Activated CD4-positive, alpha-beta T cell treated with anti-CD3 and anti-CD28 coated beads for 1 hour (primary cell): ENCODE data around the gene LRRC47.
"Not testable (repeated sequence)": the region's sequence is repeated elsewhere in the genome, so short reads cannot be mapped to it uniquely, and the experiment has no call there.

Experiments used
- DNase-seq: peaks from one replicate; pipeline ENCODE4 v3.0.0-alpha.2; 2020

Gene LRRC47

DNA sequence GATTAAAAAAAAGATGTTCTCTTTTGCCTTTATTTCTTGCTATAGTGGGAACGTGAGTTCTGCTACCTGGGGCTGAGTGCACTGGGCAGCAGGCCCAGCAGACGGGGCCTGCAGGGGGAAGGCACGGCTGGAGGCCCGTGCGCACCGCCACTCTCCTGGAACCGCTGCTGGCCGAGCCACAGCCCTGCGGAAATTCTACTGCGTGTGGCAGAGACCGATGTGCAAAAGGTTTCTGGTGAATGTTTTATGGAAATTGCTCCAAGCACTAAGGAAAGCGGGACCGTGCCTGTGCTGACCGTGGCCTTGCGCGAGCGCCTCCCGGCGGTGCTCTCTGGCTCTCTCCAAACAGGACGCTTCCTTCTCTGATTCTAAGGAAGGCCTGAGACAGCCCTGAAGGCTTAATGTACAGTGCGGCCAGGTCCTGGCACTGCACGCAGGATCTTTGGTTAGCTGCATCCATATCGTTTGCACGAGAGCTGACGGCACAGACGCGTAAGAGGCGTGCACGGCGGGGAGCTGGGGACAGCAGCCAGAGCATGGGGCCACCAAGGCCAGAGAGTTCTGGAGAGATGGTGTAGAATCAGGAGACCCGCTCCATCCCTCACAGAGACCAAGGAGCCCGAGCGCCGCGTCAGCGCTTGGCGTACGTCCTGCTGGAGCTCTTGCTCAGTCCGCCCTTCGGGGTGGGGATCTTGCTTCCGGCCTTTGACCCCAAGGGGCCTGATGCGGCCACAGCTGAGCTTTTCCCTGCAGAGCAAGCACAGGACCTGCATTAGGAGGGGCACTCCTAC is 18.7 kb upstream of the LRRC47 start:
- DNase-seq: no peak

DNA sequence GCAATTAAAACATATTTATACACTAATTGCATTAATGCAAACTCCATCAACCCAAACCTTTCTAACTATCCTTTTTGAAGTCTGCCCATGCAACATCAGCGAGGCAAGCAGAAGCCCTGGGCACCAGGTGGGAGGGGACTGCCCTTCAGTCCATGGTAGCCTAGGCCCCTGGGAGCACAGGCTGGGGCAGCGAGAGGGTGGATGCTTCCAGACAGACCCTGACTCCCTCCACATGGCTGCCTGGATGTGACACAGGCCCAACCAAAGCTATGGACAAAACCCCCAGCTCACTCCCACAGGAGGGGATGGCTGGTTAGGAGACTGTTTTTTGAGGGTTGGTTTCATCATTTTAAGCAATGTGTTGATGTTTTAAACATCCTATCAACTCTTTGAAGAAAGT is 17.8 kb upstream of the LRRC47 start:
- DNase-seq: no peak

DNA sequence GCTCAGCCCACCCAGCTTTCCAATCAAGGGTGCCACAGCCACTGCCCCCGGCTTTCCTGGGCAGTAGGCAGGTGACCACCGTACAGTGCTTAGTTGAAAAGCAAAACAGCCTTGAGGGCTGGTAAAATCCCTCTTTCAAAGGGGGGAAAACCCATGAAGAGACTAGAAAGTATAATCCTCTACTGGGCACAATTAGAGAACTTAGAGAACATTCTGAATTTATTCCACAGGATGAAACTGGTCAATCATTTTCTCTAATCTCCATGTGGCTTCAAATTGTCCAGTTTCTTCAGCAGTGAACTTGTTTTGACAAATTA is 15.3 kb upstream of the LRRC47 start:
- DNase-seq: no peak

DNA sequence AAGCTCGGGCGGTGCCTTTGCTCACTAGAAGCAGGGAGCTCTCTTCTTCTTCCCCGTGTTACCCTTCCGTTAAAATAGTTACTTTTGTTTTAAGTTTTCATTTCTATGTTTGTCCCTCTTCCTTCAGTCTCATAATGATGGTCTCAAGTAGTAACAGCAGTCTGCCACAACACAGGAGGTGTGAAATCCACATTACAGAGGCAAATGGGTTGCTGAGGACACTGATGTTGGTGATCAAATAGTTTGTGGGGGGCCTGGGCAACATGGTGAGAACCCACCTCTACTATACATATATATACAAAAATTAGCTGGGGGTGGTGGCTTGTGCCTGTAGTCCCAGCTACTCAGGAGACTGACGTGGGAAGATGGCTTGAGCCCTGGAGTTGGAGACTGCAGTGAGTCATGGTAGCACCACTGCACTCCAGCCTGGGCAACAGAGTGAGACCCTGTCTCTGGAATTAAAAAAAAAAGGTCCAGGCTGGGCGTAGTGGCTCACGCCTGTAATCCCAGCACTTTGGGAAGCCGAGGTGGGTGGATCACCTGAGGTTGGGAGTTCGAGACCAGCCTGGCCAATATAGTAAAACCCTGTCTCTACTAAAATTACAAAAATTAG is 14.0 kb upstream of the LRRC47 start:
- not testable (repeated sequence) for DNase-seq

DNA sequence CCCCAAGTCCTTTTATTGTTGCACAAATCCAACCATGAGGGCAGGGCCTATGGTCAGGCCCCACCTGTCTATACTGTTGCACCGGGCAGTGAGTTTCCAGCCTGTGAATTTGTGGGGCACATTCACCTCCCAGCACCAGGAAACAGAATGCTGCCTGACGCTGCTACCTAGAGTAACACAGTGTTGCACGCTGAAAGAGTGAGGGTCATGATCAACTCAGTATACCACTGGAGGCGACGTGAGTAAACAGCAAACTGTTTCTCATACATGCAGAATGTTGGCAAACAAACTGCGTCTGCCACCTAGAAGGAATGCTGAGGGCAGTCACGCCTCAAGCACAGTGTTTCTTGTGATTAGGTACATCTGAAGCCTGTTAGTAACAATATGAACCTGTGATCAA is 13.4 kb upstream of the LRRC47 start:
- no peak for DNase-seq

DNA sequence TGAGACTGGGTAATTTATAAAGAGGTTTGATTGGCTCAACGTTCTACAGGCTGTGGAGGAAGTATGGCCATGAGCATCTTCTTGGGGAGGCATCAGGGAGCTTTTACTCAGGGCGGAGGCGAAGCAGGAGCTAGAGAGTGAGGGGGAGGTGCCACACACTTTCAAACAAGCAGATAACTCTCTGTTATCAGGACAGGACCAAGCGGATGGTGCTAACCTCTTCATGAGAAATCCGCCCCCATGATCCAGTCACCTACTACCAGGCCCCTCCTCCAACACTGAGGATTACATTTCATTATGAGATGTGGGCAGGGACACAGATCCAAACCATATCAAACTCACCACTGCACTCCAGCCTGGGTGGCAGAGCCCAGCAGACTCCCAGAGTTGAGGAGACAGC is 11.5 kb upstream of the LRRC47 start:
- DNase-seq: no peak

DNA sequence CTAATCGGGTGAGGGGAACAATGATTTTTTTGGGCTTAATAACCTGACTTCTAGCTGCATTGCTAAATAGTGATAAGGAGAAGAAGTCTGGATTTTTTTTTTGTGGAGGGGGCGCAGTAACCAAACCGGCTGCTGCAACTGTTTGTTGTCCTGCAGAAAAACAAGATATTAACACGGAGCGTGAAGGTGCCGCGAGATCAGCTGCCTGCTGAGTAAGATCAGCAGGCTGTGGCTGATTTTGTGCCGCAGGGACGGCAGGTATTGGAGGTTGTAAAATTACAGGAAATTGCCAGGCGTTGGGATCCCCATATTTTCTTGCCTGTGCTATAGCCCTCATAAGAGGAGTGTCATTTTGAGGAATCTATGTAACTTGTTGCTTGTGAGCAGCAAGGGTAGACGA is 8.7 kb upstream of the LRRC47 start:
- DNase-seq: no peak

DNA sequence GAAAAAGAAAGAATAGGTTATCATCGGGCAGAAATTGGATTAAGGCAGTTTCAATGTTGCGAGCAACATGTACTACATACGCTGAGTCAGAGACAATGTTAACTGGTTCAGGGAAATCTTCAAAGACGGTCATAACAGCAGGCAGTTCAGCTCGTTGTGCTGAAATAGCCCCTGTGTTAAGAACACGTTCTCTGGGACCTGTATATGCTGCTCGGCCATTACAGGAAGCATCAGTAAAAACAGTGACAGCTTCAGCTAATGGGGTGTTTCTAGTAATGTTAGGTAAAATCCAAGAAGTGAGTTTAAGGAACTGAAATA is 8.3 kb upstream of the LRRC47 start:
- not testable (repeated sequence) for DNase-seq

DNA sequence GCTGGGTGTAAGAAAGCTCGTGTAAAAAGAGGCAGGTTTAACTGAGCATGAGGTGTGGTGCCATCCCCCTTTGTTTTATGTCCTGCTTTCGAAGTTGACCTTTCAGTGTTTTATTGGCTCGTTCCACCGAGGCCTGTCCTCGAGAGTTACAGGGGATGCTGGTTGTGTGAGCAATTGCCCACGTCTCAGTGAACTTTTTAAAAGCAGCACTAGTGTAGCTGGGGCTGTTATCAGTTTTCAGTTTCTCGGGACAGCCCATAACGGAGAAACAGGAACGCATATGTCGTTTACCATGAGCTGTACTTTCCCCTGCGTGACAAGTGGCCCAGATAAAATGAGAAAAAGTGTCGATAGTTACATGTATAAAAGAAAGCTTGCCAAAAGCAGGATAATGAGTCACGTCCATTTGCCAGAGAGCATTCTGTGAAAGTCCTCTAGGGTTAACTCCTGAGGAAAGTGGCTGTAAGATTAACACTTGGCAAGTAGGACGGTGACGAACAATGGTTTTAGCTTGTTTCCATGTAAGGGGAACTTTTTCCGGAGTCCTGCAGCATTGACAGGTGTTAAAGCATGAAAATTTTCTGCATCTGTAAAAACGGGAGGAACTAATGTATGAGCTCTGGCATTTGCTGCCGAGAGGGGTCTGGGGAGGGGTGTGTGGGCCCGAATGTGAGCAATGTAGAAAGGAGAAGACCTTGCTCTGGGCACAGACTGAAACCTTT is 7.8 kb upstream of the LRRC47 start:
- no peak for DNase-seq

DNA sequence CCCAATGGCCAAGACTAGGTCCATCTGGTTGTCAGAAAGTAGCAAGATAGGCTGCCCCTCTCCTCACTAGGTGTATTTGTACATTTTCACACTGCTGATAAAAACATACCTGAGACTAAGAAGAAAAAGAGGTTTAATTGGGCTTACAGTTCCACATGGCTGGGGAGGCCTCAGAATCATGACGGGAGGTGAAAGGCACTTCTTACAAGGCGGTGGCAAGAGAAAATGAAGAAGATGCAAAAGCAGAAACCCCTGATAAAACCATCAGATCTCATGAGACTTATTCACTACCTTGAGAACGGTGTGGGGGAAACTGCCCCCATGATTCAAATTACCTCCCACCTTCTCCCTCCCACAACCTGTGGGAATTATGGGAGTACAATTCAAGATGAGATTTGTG is 4.5 kb upstream of the LRRC47 start:
- DNase-seq: not testable (repeated sequence)

DNA sequence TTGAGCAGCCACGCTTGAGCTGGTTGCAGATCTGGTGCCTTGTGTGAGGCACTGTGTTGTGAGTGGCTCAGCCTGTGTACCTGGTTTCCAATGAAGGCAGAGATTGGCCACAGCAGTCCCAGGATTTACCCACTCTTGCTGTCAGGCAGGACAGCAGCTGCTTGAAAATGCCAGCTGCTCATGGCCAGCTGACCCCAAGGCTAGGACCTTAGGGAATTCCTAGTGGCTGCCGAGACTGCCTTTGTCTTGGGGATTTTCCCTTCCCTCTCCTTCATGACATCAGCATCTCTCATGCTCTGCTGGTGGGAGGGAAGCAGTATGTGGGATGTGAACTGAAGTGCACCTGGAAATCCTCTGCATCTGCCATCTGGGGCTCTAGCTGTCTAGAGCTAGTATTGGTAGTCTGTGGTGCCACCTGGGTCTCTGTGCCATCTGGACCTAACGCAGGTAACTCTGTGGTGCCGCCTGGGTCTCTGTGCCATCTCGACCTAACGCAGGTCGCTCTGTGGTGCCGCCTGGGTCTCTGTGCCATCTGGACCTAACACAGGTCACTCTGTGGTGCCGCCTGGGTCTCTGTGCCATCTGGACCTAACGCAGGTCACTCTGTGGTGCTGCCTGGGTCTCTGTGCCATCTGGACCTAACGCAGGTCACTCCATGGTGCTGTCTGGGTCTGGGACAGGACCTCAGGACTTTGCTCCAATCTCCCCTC is 3.8 kb upstream of the LRRC47 start:
- no peak for DNase-seq

DNA sequence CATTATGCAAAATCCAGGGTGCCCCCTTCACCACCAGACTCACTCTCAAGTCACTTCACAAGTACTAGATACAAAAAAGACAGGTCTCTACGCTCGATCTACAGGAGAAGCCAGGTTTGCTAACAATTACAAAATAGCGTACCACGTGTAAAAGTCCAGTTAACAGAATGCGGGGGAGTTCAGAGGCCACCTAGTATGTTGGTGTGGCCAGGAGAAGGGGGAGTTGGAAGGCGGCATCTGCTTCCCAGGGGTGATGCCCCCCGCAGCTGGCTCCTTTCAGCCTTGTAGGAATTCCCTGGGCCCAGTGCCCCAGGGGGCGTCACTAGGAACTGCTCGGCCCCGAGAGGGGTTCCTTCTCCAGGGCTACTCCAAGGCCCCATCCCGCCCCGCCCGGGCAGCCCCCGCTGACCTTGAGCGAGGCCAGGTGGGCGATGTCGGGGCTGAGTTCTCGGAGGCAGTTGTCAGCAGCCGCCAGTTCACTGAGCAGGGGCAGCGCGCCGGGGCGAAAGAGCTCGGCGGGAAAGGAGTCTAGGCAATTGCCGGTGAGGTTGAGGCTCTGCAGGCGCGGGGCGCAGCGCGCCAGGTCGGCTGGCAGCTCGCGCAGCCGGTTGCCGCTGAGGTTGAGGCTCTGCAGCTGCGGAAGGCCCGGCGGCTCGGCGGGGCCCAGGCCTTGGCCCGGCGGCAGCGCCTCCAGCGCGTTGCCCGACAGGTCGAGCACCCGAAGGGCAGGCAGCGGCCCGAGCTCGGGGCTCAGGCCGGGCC is 664 bp downstream of the LRRC47 start:
- no peak for DNase-seq

DNA sequence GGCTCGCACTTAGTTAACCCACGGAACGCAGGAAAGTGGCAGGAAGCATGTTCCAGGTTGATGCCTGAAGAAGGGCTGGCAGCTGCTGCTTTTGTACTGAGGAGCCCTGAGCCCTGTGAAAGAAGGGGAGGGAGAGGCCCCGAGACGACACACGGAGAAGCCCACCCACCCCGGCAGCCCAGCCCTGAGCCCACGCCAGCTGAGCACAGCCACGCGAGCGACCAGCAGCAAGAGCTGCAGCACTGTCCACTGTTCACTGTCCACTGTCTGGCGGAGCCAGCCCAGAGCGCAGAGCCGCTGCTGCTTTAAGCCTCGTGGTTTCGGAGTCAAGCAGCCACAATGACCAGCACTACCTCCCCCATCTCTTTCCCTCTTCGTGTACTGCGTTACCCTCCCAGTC is 5.3 kb downstream of the LRRC47 start:
- DNase-seq: no peak

DNA sequence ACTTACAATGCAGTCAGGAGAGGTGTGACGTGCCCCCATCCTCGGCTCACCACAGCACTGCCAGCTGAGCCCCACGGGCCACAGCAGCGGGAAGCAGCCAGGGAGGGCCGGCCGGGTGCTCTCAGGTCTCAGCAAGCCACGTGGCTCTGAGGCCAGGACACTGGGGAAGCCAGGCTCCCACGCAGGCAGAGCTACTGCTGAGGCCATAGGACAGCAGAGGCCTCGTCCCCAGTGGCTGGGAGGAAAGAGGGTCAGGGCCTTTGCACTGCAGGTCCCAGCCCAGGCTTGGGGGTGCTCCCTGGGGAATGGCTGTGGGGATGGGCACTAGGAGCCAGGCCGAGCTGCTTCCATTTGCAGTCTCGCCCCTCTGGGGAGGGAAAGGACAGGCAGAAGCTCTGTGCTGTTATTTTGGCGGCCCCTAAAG is 5.8 kb downstream of the LRRC47 start:
- no peak for DNase-seq

DNA sequence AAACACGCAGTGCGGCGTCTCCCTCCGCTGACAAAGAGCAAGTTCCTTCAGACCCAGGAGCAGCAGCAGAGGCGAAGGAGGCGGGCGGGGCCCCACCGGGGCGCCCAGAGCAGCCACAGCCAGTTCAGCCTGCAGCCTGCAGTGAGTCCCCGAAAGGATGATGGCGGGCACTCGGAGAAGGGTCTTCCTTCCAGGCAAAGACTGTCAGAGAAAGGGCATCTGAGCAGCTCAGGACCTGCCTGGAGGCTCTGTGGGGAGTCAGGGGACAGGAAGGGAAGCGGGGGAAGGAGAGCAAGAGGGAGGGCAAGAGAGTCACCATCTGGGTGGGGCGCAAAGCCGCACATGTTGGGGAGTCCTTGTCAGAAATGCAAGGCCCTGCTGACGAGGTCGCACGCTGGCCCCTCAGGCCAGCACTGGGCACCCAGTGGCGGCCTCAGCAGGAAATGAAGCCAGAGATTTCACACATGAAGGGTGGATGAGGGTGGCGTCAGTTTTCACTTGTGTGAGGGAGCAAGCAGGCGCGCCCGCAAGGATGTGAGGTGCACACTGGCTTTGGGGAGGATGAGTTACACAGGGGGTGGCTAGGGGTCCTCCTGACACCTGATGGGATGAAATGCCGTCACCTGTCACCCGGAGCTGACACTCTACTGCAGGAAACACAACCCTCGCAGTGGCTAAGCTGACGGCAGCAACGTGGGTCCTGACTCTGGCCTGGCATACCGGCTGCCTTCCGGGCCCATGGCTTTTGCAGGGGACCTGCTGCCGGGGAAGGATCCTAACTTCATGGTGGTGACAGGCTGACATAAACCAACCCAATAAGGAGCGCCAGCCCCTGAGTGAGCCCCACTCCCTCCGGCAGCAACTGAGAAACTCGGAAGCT is 6.6 kb downstream of the LRRC47 start:
- DNase-seq: no peak

DNA sequence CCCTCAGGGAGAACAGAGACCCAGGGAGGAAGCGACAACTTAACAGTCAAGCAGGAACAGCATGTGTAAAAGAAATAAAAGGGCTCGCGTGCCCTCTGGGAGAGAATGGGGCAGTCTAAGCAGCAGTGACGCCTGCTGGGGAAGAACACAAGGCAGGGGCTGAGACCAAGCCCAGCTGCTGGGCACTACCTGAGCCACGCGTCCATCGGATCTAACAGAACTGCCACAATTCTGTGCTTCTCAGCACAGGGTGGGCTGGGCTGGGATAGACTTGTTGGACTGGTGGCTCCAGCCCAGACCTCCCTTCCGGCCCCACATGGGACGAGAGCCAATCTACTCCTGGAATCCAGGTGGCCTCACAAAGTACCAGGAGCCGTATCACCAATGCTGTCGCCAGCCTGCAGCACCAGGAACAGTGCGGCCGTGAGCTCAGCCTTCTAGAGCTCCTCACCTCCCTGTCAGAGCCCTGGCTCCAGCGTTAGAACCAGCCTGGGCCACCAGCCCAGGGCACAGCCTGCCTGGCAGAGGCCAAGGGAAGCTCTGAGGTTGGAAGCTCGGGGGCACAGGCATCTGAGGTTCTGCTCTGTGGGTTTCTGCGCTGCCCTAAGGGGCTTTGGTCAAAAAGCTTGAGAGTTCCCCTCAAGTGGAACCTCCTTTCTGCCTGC is 7.4 kb downstream of the LRRC47 start:
- DNase-seq: no peak

DNA sequence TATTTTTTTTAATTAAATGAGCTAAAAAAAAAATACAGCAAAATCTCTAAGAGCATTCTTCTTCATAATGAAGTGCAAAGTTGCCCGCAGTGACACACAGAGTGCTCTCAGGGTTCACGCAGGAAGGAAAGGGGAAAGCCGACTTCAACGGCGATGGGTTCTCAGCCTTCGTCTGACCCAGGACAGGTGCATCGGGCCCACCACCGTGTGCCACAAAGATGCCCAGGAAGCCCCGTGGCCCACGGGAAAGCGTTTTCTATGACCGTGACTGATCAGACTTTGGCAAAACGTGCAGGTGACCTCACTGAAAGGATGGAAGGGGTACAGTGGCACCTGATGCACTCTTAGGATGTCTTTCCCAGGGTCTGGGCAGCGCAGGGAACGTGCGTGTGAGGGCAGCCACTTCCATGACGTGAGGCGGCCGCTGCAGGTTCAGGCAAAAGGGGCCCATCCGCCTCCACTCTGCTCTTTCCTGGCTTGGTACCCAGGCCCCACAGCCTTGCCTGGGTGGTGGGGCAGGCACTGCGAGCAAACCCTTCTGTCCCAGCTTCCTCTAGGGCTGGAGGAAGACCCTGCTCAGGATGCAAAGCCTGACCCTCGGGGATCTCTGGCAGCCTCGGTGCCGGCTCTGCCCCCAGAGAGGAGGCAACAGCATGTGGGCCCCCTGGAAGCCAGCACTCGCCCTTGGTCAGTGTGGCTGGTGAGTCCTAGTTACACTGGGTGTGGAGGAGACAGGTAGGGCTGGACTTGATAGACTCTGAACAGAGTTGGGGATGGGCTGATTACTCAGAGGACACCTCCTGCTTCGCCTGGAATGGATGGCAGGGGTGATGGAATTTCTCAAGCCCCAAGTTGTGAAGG is 8.3 kb downstream of the LRRC47 start:
- no peak for DNase-seq

DNA sequence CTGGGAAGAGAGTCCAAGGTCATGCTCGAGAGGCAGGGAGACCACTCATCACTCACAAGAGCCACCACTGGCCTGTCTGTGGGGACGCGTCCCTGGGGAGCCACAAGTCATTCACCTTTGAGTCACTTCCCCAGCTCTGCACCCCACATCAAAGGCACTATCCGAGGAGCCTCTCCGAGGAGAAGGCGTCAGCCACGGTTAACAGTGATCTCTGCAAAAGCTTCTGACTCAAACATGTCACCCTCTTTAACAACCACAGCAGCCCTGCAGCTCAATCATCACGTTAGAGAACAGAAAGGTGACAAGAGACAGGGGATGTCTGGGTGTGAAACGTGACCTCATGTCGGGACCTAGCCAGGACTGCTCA is 9.0 kb downstream of the LRRC47 start:
- DNase-seq: no peak

DNA sequence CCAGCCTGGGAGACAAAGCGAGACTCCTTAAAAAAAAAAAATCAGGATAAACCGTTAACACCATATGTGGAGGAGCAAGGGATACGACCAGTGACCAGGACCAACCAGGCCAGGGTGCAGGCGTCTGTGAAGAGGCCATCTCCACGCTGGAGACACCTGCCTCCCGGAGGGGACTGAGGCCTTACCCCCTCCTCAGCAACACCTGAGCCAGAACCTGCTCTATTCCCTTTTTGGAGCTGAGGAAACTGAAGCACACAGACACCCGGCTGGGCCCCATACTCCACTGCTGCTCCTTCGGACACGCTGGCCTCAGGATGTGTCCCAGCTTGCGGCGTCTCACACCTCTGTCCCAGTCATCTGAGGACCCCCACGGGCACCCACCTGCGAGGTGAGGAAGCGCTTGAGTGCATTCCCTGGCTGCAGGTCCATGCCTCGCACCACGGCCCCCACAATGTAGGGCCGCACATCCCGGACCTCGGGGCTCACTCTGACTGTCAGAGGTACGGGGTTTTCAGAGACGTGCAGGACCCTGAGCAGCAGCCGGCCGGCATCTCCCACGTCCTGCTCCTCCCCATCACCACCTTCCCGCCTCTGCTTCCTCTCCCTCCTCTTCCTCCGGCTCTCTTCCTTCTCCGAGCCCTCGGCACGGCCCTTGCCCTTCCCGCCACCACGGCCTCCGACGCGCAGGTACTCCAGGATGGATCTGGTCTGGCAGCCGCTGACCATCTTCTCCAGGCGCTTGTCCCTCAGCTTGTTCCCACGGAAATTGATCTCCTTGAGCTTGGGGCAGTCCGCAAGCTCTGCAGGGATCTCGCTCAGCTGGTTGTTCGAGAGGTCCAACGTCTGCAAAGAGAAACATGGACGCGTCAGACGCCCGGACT is 9.6 kb downstream of the LRRC47 start:
- DNase-seq: no peak
